Endometrial microvascular endothelial cells (primary cell): Measurements from ENCODE around the gene PRELID3B. TPM values are rescaled to one million over a fixed set of nuclear protein-coding genes. Genes with fewer than 3 reads are reported as not detected.
"Not testable (repeated sequence)": the region's sequence is repeated elsewhere in the genome, so short reads cannot be mapped to it uniquely, and the experiment has no call there.

Source experiments
- in situ Hi-C: cut with HindIII; loops from 2 replicates; pipeline ENCODE4 v1.10.0; 2017; ENCODE audit warnings: low sequenced_read_pairs, low pct_unique_long_range_greater_than_20kb; ENCODE audit errors: inconsistent ontology term
- total RNA-seq: library from RNA; depleted of rRNA; stranded (reverse); fragments of >200 nt; gene quantifications from one replicate; pipeline ENCODE4 v1.2.3, GENCODE V29; 2015; ENCODE audit errors: inconsistent ontology term

The PRELID3B gene
- total RNA-seq, 1 donor from 2014 or later = 46.2 TPM

DNA sequence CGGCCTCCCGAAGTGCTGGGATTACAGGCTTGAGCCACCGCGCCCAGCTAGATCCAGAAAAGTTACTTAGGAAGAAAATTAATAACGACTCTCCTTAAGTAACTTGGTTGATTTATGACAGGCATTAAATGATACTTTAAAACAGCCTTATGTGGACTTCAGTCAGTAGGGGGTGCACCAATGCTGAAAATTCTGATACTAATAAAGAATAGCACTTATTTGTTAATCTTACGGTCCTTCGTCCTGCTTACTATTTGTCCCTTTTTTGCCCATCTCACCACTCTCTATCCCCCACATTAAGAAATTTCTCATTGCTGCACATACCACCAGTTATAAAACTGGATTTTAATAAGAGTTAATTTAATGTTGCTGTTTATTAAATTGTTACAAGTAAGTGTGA is 12.7 kb upstream of the PRELID3B start:
- in situ Hi-C loops = no loop called here

DNA sequence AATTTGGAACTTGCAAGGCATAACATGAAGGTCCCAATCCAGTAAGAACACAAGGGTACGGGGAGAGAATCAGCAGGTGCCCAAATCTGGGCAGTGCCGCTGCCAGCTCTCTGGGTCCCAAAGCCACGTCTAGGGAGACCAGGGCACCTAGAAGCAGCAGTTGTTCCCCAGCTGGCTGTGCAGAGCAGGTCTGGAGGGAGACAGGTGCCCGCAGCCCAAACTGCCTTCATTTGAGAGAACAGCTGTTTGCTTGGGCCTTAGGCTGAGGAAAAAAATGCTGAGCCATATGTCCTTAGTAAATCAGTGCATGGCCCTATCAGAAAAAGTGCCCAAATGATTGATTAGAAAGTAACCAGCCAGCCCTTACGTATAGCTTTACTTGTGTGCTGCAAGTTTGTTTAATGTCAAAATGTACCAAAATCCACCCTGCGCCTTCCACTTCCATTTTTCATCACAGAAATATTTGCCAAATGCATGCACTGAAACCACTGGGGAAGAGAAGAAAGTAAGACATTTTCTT is 9.1 kb upstream of the PRELID3B start:
- in situ Hi-C loops = no loop called here

DNA sequence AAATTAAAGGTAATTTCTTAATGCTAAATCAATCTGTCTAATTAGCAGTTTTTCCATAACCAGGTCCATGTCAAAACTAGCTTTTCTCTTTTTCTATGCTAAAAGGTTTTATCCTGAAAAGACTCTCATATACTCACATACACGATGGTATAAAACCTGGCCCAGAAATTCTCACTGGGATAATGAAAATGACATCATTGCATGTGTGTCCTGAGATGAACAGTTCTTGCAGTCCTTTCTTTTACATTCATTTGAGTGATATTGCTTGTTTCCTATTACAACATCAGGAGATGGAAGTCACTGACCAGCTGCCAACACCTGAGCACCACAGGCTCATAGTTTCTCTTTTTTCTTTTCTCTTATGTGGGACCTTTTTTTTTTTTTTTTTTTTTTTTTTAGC is 7.9 kb upstream of the PRELID3B start:
- in situ Hi-C loops = no loop called here

DNA sequence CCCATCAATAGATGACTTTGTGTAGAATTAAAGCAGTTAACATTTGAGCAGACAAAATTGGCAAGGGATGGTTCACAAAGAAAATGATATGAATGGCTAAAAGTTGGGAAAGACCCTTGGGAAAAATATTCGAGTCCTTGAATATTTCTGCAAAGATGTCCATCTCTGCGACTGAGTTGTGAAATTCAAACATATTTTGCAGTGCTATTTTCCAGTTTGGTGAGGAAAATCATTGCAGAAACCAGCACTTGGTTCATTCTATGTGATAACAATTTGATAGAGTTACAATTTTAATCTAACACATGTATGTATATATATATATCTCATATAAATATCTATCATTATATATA is 6.1 kb upstream of the PRELID3B start:
- in situ Hi-C loops = no loop called here

DNA sequence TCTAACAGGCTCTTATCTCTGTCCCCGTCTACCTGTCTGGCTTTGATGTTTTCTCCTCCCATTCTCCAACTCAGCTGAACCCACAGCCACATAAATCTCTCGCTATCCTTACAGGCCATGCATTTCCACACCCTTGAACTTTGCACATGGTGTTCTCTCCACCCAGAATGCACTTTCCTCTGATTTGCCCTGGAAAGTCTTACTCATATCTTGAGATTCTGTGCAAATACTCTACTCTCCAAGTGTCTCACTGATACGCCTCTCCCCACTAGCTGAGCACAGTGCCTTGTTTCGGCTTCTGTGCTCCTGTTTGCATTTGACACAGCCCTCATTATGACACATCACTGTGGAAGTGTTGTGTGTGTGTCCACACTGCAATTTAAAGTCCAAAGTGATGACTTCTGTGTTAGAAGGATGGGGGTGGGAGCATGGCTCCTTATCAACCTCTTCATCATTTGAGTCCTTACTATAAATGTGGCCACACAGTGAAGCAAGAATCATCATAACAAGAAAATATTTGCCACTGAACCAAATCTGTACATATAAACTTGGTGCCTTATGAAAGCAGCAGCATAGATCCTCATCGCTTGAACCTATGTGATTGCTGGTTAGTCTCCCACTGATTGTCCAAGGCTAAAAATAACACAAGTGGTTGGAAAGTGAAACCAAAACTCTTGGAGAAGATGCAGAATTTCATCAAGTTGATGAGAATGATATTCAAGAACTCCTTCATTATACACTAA is 5.5 kb upstream of the PRELID3B start:
- in situ Hi-C loops = no loop called here

DNA sequence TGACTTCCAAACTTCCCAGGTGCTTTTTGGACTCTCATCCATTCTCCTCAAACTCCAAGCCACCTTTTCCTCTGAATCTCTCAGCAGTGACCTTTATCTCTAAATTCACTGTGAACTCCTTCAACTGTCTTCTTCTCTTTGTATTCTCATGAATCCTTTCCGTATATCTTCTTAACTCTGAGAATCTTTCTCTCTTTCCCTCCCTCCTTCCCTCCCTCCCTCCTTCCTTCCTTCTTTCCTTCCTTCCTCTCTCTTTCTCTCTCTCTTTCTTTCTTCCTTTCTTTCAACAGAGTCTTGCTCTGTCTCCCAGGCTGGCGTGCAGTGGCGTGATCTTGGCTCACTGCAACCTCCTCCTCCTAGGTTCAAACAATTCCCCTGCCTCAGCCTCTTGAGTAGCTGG is 4.3 kb upstream of the PRELID3B start:
- in situ Hi-C loops = no loop called here

DNA sequence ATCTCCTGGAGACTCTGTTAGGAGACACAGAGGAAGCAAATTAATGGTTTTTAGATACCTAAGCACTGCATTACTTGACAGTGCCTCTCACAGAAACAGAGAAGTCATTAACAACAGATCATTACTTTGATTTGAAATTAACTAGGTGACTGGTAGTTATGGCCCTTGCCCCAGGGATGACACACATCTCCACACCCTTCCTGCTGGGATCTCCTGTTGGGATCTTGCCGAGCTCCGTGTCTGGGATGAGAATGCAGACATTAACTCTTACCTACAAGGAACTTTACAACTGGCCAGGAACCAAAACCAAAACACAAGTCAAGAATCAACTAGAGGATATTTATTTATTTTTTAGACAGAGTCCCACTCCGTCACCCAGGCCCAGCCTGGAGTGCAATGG is 2.2 kb upstream of the PRELID3B start:
- in situ Hi-C loops = no loop called here

DNA sequence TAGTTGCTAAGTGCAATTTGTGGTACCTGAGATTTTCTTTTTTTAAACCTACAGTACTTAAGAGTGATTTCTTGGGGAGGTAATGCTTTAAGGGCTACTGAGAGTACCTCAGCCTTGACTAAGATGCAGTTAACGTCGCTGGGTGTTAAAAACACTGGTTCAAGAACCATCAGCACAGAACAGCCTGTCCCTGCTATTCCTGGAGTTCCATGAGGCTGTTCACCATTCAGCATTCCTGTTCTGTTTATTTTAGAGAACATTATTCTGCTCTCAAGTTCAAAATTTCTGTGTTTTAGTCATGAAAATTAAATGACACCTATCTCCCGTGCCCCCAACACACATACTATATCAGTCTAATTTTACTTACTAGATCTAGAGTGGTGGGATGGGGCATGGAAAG is 1.7 kb upstream of the PRELID3B start:
- in situ Hi-C loops = no loop called here

DNA sequence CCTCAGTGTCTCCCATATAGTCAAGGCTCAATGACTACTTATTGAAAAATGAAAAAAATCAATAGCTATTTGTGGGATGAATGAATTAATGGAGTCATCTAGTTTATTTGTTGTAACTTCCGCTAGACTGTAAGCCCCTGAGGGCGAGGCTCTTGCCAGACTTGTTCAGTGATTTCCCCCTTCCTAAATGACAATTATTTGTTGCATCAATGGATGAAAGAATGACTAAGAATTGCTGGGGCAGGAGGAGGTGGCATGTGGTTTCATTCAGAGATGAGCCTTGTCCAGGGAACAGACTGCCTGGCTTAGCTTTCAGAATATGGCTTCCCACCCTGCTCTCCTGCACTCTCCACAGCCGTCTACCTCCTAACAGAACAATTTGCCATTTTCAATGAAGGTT is 1.1 kb upstream of the PRELID3B start:
- in situ Hi-C loops = no loop called here

DNA sequence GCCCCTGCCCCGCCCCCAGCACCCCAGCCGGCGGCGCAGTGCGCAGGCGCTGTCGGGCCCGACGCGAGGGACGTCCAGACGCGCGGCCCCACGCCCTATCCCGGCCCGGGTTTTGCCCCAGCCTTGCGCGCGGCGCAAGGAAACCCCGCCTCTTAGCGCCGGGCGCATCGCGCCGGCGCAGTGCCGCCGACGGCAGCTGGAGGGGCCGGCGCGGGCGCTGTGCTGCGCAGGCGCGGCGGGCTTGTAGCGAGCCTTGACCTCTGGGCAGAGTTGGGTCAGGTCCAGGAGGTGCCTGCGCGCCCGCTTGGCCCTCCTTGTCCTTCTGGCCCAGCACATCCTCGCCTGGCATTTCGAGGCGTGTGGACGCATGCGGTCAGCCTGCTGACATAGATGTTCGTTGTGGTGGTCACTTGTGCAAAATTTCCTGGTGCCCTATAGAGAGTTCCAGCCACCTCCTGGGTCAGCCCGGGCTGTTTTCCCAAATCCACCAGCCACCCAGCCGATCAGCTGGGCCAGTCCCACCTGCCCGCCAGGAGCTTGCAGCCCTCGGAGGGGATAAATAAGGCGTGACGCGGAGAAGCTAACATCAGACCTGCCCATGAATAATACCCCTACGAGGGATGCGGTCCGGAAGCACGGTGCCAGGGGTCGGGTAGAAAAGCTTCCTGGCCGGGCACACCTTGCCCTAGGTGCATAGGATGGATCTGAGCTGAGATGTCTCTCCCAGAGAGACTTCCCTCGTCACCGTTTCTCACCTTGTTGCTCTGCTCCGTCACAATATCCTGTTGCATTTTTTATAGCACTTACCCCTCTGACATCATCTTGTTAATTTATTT is 428 bp upstream of the PRELID3B start:
- in situ Hi-C loops = no loop called here

DNA sequence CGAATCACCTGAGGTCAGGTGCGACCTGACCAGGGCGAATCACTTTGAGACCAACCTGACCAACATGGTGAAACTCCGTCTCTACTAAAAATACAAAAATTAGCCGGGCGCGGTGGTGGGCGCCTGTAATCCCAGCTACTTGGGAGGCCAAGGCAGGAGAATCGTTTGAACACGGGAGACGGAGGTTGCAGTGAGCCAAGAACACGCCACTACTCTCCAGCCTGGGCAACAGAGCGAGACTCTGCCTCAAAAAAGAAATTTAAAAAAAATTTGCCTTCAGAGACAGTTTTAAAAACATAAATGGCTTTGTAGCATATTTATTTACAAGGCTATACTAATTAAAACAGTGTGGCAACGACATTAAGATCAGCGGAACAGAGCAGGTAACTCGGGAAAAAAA is 1.1 kb downstream of the PRELID3B start:
- in situ Hi-C loops = not testable (repeated sequence)

DNA sequence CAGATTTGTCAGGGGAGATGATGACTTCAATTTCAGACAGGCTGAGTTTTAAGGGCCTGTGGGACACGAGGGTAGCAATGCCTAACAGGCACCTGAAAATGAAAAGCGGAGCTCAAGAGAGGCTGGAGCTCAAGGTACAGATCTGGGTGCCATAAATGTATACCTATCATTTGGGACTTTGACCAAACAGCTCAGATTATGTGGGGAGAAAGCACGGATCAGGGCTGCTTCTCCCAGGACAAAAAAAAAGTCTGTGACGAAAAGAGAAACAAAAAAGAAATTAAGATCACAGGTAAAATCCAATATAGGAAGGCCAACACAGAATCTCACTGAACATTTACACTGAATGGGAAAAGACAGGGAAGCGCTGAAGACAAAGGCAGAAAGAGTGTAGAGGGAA is 1.9 kb downstream of the PRELID3B start:
- in situ Hi-C loops = no loop called here

DNA sequence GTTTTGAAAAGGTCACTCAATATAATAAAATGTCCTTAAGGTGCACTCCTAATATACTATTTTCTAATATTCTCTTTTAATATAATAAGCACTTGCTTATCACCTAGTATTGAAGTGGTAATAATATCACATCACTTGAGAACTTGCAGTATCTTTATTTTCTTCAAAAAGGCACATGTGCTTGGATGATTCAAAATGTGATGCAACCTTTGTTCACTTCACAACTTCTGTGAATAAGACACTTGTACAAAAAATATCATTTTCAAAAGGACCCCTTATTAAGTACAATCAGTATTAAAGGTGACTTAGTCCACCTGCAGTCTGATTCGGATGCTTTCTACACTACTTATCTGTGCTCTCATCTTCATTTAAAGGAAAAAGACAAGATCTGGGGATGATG is 3.4 kb downstream of the PRELID3B start:
- in situ Hi-C loops = no loop called here

DNA sequence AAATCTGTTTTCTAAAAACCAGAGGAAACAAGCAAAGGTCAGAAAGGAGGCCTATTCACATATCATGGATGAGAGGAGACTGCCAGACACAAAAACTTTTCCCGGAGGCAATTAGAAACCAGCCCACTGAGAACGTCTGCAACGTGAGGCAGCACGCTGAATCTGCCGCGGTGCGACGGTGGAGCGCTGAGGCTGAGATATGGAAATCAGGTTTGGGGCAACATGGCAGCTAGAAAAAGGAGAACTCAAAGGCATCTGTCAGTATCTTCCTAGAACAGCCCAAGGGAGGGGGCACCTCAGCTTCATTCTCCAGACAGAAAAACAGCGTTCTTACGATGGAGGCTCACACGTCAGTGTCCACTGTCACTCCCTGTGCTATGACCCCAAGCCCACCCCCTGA is 5.2 kb downstream of the PRELID3B start:
- in situ Hi-C loops = no loop called here

DNA sequence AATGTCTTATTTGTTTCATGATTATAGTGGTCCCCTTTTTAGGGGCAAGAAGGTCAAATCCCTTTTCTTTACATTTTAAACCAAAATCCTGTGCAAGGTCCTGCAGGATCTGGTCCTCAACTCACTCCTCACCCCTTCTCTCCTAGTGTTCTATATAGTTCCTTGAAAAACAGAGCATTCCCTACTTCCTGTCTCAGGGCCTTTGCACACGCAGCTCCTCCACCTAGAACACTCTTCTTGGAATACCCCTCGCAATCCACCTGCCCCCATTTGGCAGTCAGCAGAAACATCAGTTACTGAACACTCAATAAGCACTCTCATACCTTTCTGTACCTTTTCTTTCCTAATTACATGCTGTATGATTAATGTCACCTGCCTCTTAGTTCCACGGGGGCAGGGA is 7.2 kb downstream of the PRELID3B start:
- in situ Hi-C loops = no loop called here

DNA sequence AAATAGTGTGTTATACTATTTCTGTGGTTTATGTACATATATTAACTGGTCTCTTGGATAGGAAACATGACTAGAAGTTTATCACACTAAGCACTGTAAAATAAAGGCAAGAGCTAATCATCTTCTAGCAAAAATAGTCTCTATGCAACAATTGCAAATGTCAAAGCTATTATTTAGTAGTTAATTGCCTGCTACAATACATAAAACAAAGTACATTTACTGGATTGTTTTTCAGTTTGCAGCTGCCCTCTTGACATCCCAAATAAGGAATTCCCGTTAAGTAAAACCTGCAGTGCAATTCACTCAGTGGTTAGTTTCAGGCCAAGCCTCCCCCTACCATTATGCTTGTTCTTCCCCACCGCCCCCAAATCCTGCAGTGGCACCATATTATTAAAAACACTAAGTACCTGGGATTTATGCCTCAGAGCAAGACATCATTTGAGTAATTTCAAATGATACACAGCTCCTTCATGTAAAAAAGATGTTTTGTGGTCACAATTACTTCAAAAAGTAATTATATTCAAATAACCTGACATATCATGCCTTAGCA is 8.9 kb downstream of the PRELID3B start:
- in situ Hi-C loops = no loop called here

DNA sequence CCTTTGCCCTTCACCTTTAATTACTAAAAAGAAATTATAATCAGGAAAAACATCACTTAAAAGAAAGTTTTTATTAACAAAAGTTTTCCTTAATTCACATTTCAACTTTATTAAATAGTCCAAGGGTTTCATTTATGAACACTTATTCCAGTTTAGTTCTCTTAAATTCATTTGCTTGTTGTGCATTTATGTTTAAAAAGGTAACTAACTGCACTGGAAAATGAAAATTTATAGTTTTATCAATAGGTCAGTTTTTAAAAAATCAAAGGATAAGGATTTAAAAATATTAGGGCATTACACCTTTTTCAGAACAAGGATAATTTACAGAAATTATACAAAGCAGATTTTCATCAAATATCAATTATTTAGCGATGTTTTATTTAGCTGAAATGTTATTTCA is 9.5 kb downstream of the PRELID3B start:
- in situ Hi-C loops = no loop called here

DNA sequence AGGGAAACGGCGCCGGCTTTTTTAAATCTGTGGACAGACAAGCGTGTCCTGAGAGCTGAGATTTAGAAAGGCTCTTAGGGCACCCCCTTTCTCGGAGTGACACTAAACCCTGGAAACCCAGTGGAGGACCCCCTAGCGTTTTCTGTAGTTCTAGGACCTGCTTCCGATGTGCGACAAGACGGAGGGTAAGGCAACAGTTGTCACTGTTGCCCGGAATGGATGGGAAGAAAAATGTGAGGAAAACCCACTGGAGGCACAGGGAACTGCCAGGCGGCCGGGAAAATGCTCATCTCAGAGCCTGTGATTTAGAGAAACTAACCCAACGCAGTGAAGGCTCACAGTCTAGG is 9.9 kb downstream of the PRELID3B start:
- in situ Hi-C loops = no loop called here

DNA sequence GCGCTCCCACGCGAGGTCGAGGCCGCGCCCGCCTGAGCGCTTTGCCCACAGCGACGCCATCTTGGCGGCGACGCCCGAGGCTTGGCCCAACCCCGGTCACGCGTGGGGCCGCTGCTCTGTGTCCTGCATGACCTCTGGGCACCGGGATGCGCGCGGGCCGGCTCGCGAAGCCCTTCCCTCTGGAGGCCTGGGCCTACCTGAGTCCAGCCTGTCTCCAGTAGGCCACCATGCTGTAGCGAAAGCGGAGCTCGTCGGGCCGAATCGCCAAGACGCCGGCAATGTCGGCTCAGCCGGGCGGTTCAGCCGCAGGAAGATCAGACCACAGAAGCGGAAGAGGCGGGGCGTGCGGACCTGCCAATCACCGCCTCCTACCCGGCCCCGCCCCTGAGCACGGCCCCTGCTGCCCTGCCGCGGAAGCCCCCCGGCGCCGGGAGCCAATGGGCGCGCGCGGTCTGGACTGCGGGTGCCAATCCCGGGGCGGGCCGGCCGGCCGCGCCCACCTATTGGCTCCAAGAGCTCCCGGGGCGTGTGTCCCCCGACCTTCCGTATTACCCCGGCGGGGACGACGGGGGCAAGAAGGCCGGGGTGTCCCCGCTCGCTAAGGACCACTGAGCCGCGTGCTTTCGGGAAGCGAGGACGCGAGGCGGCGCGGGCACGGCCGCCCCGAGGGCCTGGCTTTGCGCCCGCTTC is 10.4 kb downstream of the PRELID3B start, which contains the start of gene ATP5F1E:
TSS of gene ATP5F1E (minus strand) at position 313 of the 690 bp plus-strand sequence. CDS start at position 229, 84 bp downstream.
- in situ Hi-C loops = no loop called here
